Psoas muscle (tissue), 8 donors: ENCODE results near the gene CLIC4. TPM values are rescaled to one million over a fixed set of nuclear protein-coding genes. Genes with fewer than 3 reads are reported as not detected.

Experiments used
- ATAC-seq, 4 donors: fragments of 200-7000 bp; cut with Tn5 transposase; one replicate each; pipeline ENCODE4 v1.9.1; 2020; ENCODE audit warnings: moderate library complexity in 3 of 4, mild to moderate bottlenecking in 2 of 4
- DNase-seq, 2 donors: peaks; one replicate each; pipeline ENCODE4 v3.0.0-alpha.2; 2020
- H3K27ac ChIP-seq: fragments of 200-600 bp; one replicate; pipeline ENCODE4 v1.8.0; 2022
- H3K27me3 ChIP-seq, 3 donors: fragments of 200-600 bp in 1 of 3; one replicate each; pipeline versions ENCODE4 v1.6.1 to v1.8.0; 2013 to 2022; ENCODE audit warnings: low read length in 2 of 3, mild to moderate bottlenecking in 2 of 3, moderate library complexity in 1 of 3; ENCODE audit not compliant: insufficient read depth in 3 of 3
- H3K36me3 ChIP-seq, 2 donors: fragments of 200-600 bp in 1 of 2; one replicate each; pipeline versions ENCODE4 v1.6.1 to v1.8.0; 2013 to 2022; ENCODE audit warnings: low read depth in 1 of 2, mild to moderate bottlenecking in 1 of 2, moderate library complexity in 1 of 2; ENCODE audit not compliant: insufficient read depth in 1 of 2
- H3K4me1 ChIP-seq: fragments of 200-600 bp; one replicate; pipeline ENCODE4 v1.8.0; 2022
- H3K4me3 ChIP-seq: fragments of 200-600 bp; one replicate; pipeline ENCODE4 v1.8.0; 2022; ENCODE audit warnings: mild to moderate bottlenecking
- H3K9me3 ChIP-seq: fragments of 200-600 bp; one replicate; pipeline ENCODE4 v1.8.0; 2022
- CTCF ChIP-seq: fragments of 200-600 bp; IDR thresholded peaks from one replicate; pipeline ENCODE4 v1.8.0; 2022; ENCODE audit warnings: antibody characterized with exemption
- WGBS, 3 donors: extraction: QIAGEN DNeasy Blood & Tissue Kit; methylation state at CpG; one replicate each; pipeline versions ENCODE4 v1.1.6 to v1.1.7; 2013; 5-methylcytosine and 5-hydroxymethylcytosine counted together
- intact Hi-C, 2 donors: fragments of 100-400 bp; cut with DNase I; formaldehyde crosslinking; loops; one replicate each; pipeline versions ENCODE4 v1.11.0 to v1.14.2; 2022
- polyA plus RNA-seq, 3 donors: library from polyadenylated mRNA; stranded (reverse); fragments of 200-250 nt; gene quantifications; one replicate each; pipeline ENCODE4 v1.2.3, GENCODE V29; 2013
- total RNA-seq, 4 donors: library from RNA; stranded (reverse); fragmentation: NEBNext Ultra II Directional in 2 of 4; extraction: Animal tissue kit (Norgen Biotek cat#: 25700) in 2 of 4; gene quantifications; one replicate each; pipeline versions ENCODE4 v1.2.1 to v1.2.4, GENCODE V29; 2021 to 2023
- donor health status: healthy with polysubstance abuse.
- donor health status: DM: no; HTN: no; CAD: no; lungs with moderate emphysema.
- donor health status: Bipolar disorder and iron deficiency.
- donor health status: healthy.
- donor health status: DM: yes; HTN: yes; CAD: no.
- donor health status: DM: no; HTN: no; CAD: no.
- donor health status: DM: no; HTN: no; CAD: no.
- donor health status: DM: yes; HTN: yes; CAD: no.

Gene CLIC4
- total and polyA plus RNA-seq, 7 donors: 22.1 to 67.3 (median 44.8) TPM

GRCh38 chr1:24892188-24893153, 147.2 kb downstream of the CLIC4 start:
- intact Hi-C loops: no loop called here
- DNase-seq: no peak
- no peaks in the 10 kb centered on the region for H3K36me3 ChIP-seq
- no peak for ATAC-seq
- no peak overlapping the region for H3K4me3 ChIP-seq
- no peaks in the 10 kb centered on the region for H3K9me3 ChIP-seq
- no peaks in the 10 kb centered on the region for H3K4me1 ChIP-seq
- no peak overlapping the region for H3K27ac ChIP-seq
- no peak for TF ChIP-seq CTCF
- peaks cover 0 to 7% (median 0%) of the 10 kb centered on the region in 3 donors for H3K27me3 ChIP-seq
- 62 to 76% (median 74%) methylated on average over 1 of the region's 1 CpG for WGBS, 3 donors

- Histone ChIP-seq H3K9me3 (no peaks in the 10 kb centered on the region), H3K27ac (no peak overlapping the region), H3K36me3 (no peaks in the 10 kb centered on the region), H3K4me1 (no peaks in the 10 kb centered on the region), H3K4me3 (no peak overlapping the region), H3K27me3 (peaks cover 0 to 8% (median 0%) of the 10 kb centered on the region in 3 donors)
- WGBS, 3 donors: 73 to 76% (median 75%) methylated on average over 3 of the region's 3 CpGs
- TF ChIP-seq CTCF: no peak
- DNase-seq (no peak), ATAC-seq (no peak)
- intact Hi-C loops: no loop called here
These were observed 148.2 kb downstream of the CLIC4 start for GRCh38 chr1:24893431-24893830.

Other genes with a start within 250 kb of the CLIC4 start
- gene RCAN3, start 242.6 kb upstream of the CLIC4 start, total RNA-seq: 1 to 10 TPM in 3 of 4 donors, under 1 TPM in 1; 0.96 to 3.0 (median 1.8) TPM
- under 1 TPM; 0.31 to 0.81 (median 0.77) TPM for gene RCAN3, start 242.6 kb upstream of the CLIC4 start, polyA plus RNA-seq
- not detected for gene NCMAP, start 189.4 kb upstream of the CLIC4 start, total RNA-seq
- gene NCMAP, start 189.4 kb upstream of the CLIC4 start, polyA plus RNA-seq: under 1 TPM; 0.04 to 0.14 (median 0.06) TPM
- gene SRRM1, start 102.1 kb upstream of the CLIC4 start, total RNA-seq: 10 to 100 TPM; 63.0 to 78.4 (median 69.2) TPM
- 10 to 100 TPM; 31.2 to 40.5 (median 33.5) TPM for gene SRRM1, start 102.1 kb upstream of the CLIC4 start, polyA plus RNA-seq
- gene RUNX3, start 184.8 kb downstream of the CLIC4 start, total RNA-seq: under 1 TPM; 0.28 to 0.59 (median 0.58) TPM
- under 1 TPM; 0.16 to 0.20 (median 0.18) TPM for gene RUNX3, start 184.8 kb downstream of the CLIC4 start, polyA plus RNA-seq